H1 (cell line): ENCODE results near the gene USH1G. TPM values are rescaled to one million over a fixed set of nuclear protein-coding genes. Genes with fewer than 3 reads are reported as not detected.

Experiments
- ASH2L ChIP-seq: fragments of 200-600, 300-600 bp; sonication (generic); IDR thresholded peaks from one replicate; pipeline ENCODE4 v1.7.1; 2017; ENCODE audit warnings: low read length
- CHD7 ChIP-seq: fragments of 300-600 bp; sonication (generic); IDR thresholded peaks from 2 replicates; pipeline ENCODE4 v1.7.1; 2012; ENCODE audit warnings: low read length, moderate library complexity, mild to moderate bottlenecking, inconsistent platforms; ENCODE audit not compliant: insufficient replicate concordance
- EP300 ChIP-seq, 2 experiments: IDR thresholded peaks; 1 replicate in 1 of 2; 2 replicates in 1 of 2; pipeline ENCODE4 v1.6.1; 2011 to 2012; ENCODE audit warnings: low read depth in 2 of 2, low read length in 2 of 2, mild to moderate bottlenecking in 2 of 2, borderline replicate concordance in 1 of 2, inconsistent platforms in 1 of 2, moderate library complexity in 1 of 2
- JUND ChIP-seq: IDR thresholded peaks from 2 replicates; pipeline ENCODE4 v1.6.1; 2011; ENCODE audit warnings: mild to moderate bottlenecking, improper control_type of control experiment, low read length
- KDM5A ChIP-seq: fragments of 200-600 bp; IDR thresholded peaks from 2 replicates; pipeline ENCODE4 v1.7.1; 2012; ENCODE audit warnings: mild to moderate bottlenecking, low read length, inconsistent platforms, mixed read lengths
- MAFK ChIP-seq: IDR thresholded peaks from 2 replicates; pipeline ENCODE4 v1.6.1; 2012; ENCODE audit warnings: low read depth, mild to moderate bottlenecking, improper control_type of control experiment, low read length
- SAP30 ChIP-seq: fragments of 300-600 bp; sonication (generic); IDR thresholded peaks from 2 replicates; pipeline ENCODE4 v1.7.1; 2012; ENCODE audit warnings: low read length, moderate library complexity, mild to moderate bottlenecking, inconsistent platforms; ENCODE audit not compliant: insufficient read depth, insufficient replicate concordance
- SIN3A ChIP-seq, 2 experiments: IDR thresholded peaks in 1 of 2; conservative IDR thresholded peaks in 1 of 2; 2 replicates each; pipeline ENCODE4 v1.6.1; 2011 to 2012; ENCODE audit warnings: low read length in 2 of 2, improper control_type of control experiment in 1 of 2, low read depth in 1 of 2, mild to moderate bottlenecking in 1 of 2
- SIX5 ChIP-seq: IDR thresholded peaks from 2 replicates; pipeline ENCODE4 v1.6.1; 2011; ENCODE audit warnings: mild to moderate bottlenecking, low read depth, low read length
- SP2 ChIP-seq: IDR thresholded peaks from 2 replicates; pipeline ENCODE4 v1.6.1; 2012; ENCODE audit warnings: mild to moderate bottlenecking, low read length, inconsistent platforms
- polyA plus RNA-seq, 7 experiments: library from polyadenylated mRNA; depleted of rRNA in 3 of 7; stranded (reverse) in 5 of 7; unstranded in 2 of 7; fragments of >200 nt in 5 of 7; fragments of 200-250 nt in 2 of 7; gene quantifications; 1 replicate in 5 of 7; 2 replicates in 1 of 7; 4 replicates in 1 of 7; pipeline versions ENCODE4 v1.2.1 to v1.2.3, GENCODE V29; 2011 to 2013; ENCODE audit warnings: missing spikeins in 2 of 7, mixed read lengths in 2 of 7
- total RNA-seq: library from RNA; stranded (reverse); fragmentation: NEBNext Ultra II Directional; extraction: Animal tissue kit (Norgen Biotek cat#: 25700); gene quantifications from 2 replicates; pipeline ENCODE4 v1.2.1, GENCODE V29; 2021

Gene USH1G
- total and polyA plus RNA-seq, 2 of the 8 experiments (the other 6 are each of a cell fraction or from before 2014, with no cell fraction given) = 1.6 to 4.3 TPM

GRCh38 chr17:74868251-74868907, 54.7 kb downstream of the USH1G start (continued):
- TF ChIP-seq CHD7 (no peak), SP2 (no peak), SIN3A (conservative IDR thresholded peaks at IDR 0.05 in 1 of 2, IDR thresholded peaks at IDR 0.05 in 1 of 2; ENCODE audit: low read depth in 1 of 2, low read length in 2 of 2) (no peak), JUND (no peak), SAP30 (no peak), MAFK (no peak), SIX5 (no peak), EP300 (IDR thresholded peaks at IDR 0.05; ENCODE audit: borderline replicate concordance in 1 of 2, low read depth in 2 of 2, low read length in 2 of 2) (no peak), KDM5A (no peak), ASH2L (no peak)
